G401 (cell line): ENCODE data around the gene YY1. TPM values are rescaled to one million over a fixed set of nuclear protein-coding genes. Genes with fewer than 3 reads are reported as not detected.
"Not testable (repeated sequence)": the region's sequence is repeated elsewhere in the genome, so short reads cannot be mapped to it uniquely, and the experiment has no call there.

Experiments used
- DNase-seq: peaks from one replicate; pipeline ENCODE4 v3.0.0-alpha.2; 2015; ENCODE audit warnings: low spot score
- in situ Hi-C: cut with HindIII; loops from 2 replicates; pipeline ENCODE4 v1.10.0; 2016; ENCODE audit warnings: low sequenced_read_pairs, mixed read lengths
- total RNA-seq: library from RNA; depleted of rRNA; stranded (reverse); fragments of >200 nt; shearing (Covaris generic); gene quantifications from 2 replicates; pipeline ENCODE4 v1.2.3, GENCODE V29; 2014

The YY1 gene
- total RNA-seq, 1 experiment from 2014 or later: 70.4 TPM

GRCh38 chr14:100212476-100213333 is 26.2 kb upstream of the YY1 start:
- in situ Hi-C loops: no loop called here
- no peak for DNase-seq

- DNase-seq: no peak
- in situ Hi-C loops: no loop called here
Measured at GRCh38 chr14:100213587-100213955, 25.4 kb upstream of the YY1 start.

GRCh38 chr14:100213956-100214769 is 24.8 kb upstream of the YY1 start:
- in situ Hi-C loops: no loop called here
- peak; percentile 83 for DNase-seq

- in situ Hi-C loops: no loop called here
- no peak for DNase-seq
Measured at GRCh38 chr14:100214770-100215083, 24.2 kb upstream of the YY1 start.

GRCh38 chr14:100215330-100215885 is 23.5 kb upstream of the YY1 start:
- DNase-seq: no peak
- in situ Hi-C loops: no loop called here

- DNase-seq: peak; percentile 53
- in situ Hi-C loops: no loop called here
Measured at GRCh38 chr14:100219126-100219785, 19.7 kb upstream of the YY1 start.

- peak; percentile 28 for DNase-seq
- in situ Hi-C loops: no loop called here
Measured at GRCh38 chr14:100221533-100222223, 17.3 kb upstream of the YY1 start.

- no peak for DNase-seq
- in situ Hi-C loops: no loop called here
Measured at GRCh38 chr14:100222224-100223093, 16.5 kb upstream of the YY1 start.

- in situ Hi-C loops: no loop called here
- no peak for DNase-seq
Measured at GRCh38 chr14:100223332-100224201, 15.4 kb upstream of the YY1 start.

- DNase-seq: no peak
- in situ Hi-C loops: no loop called here
Measured at GRCh38 chr14:100224229-100224866, 14.6 kb upstream of the YY1 start.

GRCh38 chr14:100225169-100225568 is 13.8 kb upstream of the YY1 start:
- no peak for DNase-seq
- in situ Hi-C loops: no loop called here

- in situ Hi-C loops: no loop called here
Measured at GRCh38 chr14:100230361-100230760, 8.6 kb upstream of the YY1 start.

GRCh38 chr14:100234511-100234910 is 4.4 kb upstream of the YY1 start:
- no peak for DNase-seq
- in situ Hi-C loops: no loop called here

More at GRCh38 chr14:100230361-100230760, 8.6 kb upstream of the YY1 start:
- no peak for DNase-seq

GRCh38 chr14:100236271-100236818 is 2.6 kb upstream of the YY1 start:
- in situ Hi-C loops, DNase-seq: not testable (repeated sequence)

GRCh38 chr14:100236881-100237280 is 2.1 kb upstream of the YY1 start:
- in situ Hi-C loops: no loop called here
- DNase-seq: no peak

- in situ Hi-C loops: no loop called here
- DNase-seq: peak; percentile 59
Measured at GRCh38 chr14:100237735-100238418, 1.1 kb upstream of the YY1 start.
